Right ventricle myocardium inferior (tissue), 1 donor: ENCODE results near the gene CCL21. TPM values are rescaled to one million over a fixed set of nuclear protein-coding genes. Genes with fewer than 3 reads are reported as not detected.

Experiments used
- ATAC-seq: fragments of 200-7000 bp; cut with Tn5 transposase; one replicate; pipeline ENCODE4 v1.9.1; 2020; ENCODE audit warnings: mild to moderate bottlenecking, moderate library complexity
- DNase-seq: peaks from one replicate; pipeline ENCODE4 v3.0.0; 2021; ENCODE audit errors: missing footprints
- intact Hi-C: fragments of 100-400 bp; cut with DNase I; formaldehyde crosslinking; loops from one replicate; pipeline ENCODE4 v1.11.0; 2022
- total RNA-seq: library from RNA; stranded (reverse); fragmentation: NEBNext Ultra II Directional; extraction: Animal tissue kit (Norgen Biotek cat#: 25700); gene quantifications from one replicate; pipeline ENCODE4 v1.2.1, GENCODE V29; 2021
- donor health status: DM: no; HTN: yes; CAD: no; lungs with severe emphysema.

The CCL21 gene
- total RNA-seq, 1 donor from 2014 or later, result 12.4 TPM

GRCh38 chr9:34684816-34685215 is 25.1 kb downstream of the CCL21 start:
- DNase-seq (no peak), ATAC-seq (no peak)
- intact Hi-C loops, result no loop called here

GRCh38 chr9:34684145-34684544 is 25.8 kb downstream of the CCL21 start:
- intact Hi-C loops, result no loop called here
- ATAC-seq, result no peak

GRCh38 chr9:34675869-34676268 is 34.1 kb downstream of the CCL21 start:
- intact Hi-C loops, result no loop called here
- DNase-seq (no peak), ATAC-seq (peak; percentile 3)

More at GRCh38 chr9:34684145-34684544, 25.8 kb downstream of the CCL21 start:
- DNase-seq, result no peak

- DNase-seq, result peak; percentile 79
- intact Hi-C loops, result no loop called here
- peak; percentile 54 for ATAC-seq
Observed at GRCh38 chr9:34675048-34675714, 34.8 kb downstream of the CCL21 start.

GRCh38 chr9:34674440-34674839 is 35.5 kb downstream of the CCL21 start:
- intact Hi-C loops, result no loop called here
- DNase-seq (no peak), ATAC-seq (no peak)

- no peak for DNase-seq
- no peak for ATAC-seq
- intact Hi-C loops, result no loop called here
Observed at GRCh38 chr9:34671307-34671706, 38.6 kb downstream of the CCL21 start.

- ATAC-seq (no peak), DNase-seq (no peak)
- intact Hi-C loops, result loop anchor here (5.0 kb wide), 1 partner anchor 322 kb away; no protein-coding TSS in a partner anchor
Observed at GRCh38 chr9:34669809-34670562, 40.0 kb downstream of the CCL21 start.

- intact Hi-C loops, result loop anchor here (2.0 to 5.0 kb wide), 2 partner anchors 35 to 327 kb away; no protein-coding TSS in a partner anchor
- peak; percentile 92 for ATAC-seq
- peak; percentile 96 for DNase-seq
Observed at GRCh38 chr9:34665381-34666250, 44.3 kb downstream of the CCL21 start.

- intact Hi-C loops, result loop anchor here (2.0 to 5.0 kb wide), 2 partner anchors 36 to 327 kb away; no protein-coding TSS in a partner anchor
- DNase-seq (no peak), ATAC-seq (no peak)
Observed at GRCh38 chr9:34665067-34665380, 44.9 kb downstream of the CCL21 start.

GRCh38 chr9:34664281-34665066 is 45.5 kb downstream of the CCL21 start:
- peak; percentile 49 for ATAC-seq
- peak; percentile 82 for DNase-seq
- intact Hi-C loops, result loop anchor here (2.0 to 5.0 kb wide), 2 partner anchors 36 to 328 kb away; no protein-coding TSS in a partner anchor

GRCh38 chr9:34663303-34663605 is 46.7 kb downstream of the CCL21 start:
- intact Hi-C loops, result no loop called here
- ATAC-seq (no peak), DNase-seq (no peak)

- intact Hi-C loops, result no loop called here
- DNase-seq (no peak), ATAC-seq (no peak)
Observed at GRCh38 chr9:34662526-34663302, 47.2 kb downstream of the CCL21 start, which contains the start of gene CCL27. Gene CCL27, minus strand, starts transcription at chr9:34662657. Its CDS starts 24 bp downstream, at chr9:34662633.

GRCh38 chr9:34659592-34660253 is 50.2 kb downstream of the CCL21 start:
- ATAC-seq, result no peak
- intact Hi-C loops, result no loop called here
- no peak for DNase-seq

Other genes starting within 250 kb of the CCL21 start
- gene ENHO, start 187.1 kb downstream of the CCL21 start, total RNA-seq, result 0.51 TPM
- gene CNTFR, start 120.4 kb downstream of the CCL21 start, total RNA-seq, result 8.7 TPM
- gene RPP25L, start 98.0 kb downstream of the CCL21 start, total RNA-seq, result 38.3 TPM
- 133 TPM for gene DCTN3, start 89.6 kb downstream of the CCL21 start, total RNA-seq
- gene ARID3C, start 81.1 kb downstream of the CCL21 start, total RNA-seq, result not detected
- 25.6 TPM for gene SIGMAR1, start 72.3 kb downstream of the CCL21 start, total RNA-seq
- gene GALT, start 63.5 kb downstream of the CCL21 start, total RNA-seq, result 54.1 TPM
- gene IL11RA, start 58.0 kb downstream of the CCL21 start, total RNA-seq, result 43.6 TPM
- not detected for gene CCL27, start 47.5 kb downstream of the CCL21 start, total RNA-seq
- gene CCL19, start 18.9 kb downstream of the CCL21 start, total RNA-seq, result 1.1 TPM
- gene PHF24, start 248.1 kb upstream of the CCL21 start, total RNA-seq, result 0.22 TPM